K562 (cell line): Measurements from ENCODE around the gene INCENP. TPM values are rescaled to one million over a fixed set of nuclear protein-coding genes. Genes with fewer than 3 reads are reported as not detected.
A peak's percentile ranks its signal among the peaks of the same experiment; 100 is the strongest.

Source experiments
- ARID2 ChIP-seq: fragments of 450-650 bp; IDR thresholded peaks from 2 replicates; pipeline ENCODE4 v1.6.1; 2017; ENCODE audit warnings: antibody characterized with exemption, mild to moderate bottlenecking
- BRF1 ChIP-seq: IDR thresholded peaks from 3 replicates; pipeline ENCODE4 v1.6.1; 2011; ENCODE audit warnings: borderline replicate concordance, mild to moderate bottlenecking; ENCODE audit not compliant: insufficient read length; ENCODE audit errors: extremely low read depth
- CC2D1A ChIP-seq: fragments of 450-650 bp; IDR thresholded peaks from 2 replicates; pipeline ENCODE4 v1.6.1; 2017; ENCODE audit warnings: mild to moderate bottlenecking
- CREM ChIP-seq: IDR thresholded peaks from 2 replicates; pipeline ENCODE4 v1.6.1; 2014; ENCODE audit warnings: antibody characterized with exemption, low read depth
- E2F8 ChIP-seq: fragments of 450-650 bp; IDR thresholded peaks from 2 replicates; pipeline ENCODE4 v1.7.1; 2018; ENCODE audit warnings: mild to moderate bottlenecking, low read depth; ENCODE audit not compliant: partially characterized antibody
- ELK1 ChIP-seq: sonication (generic); formaldehyde crosslinking; IDR thresholded peaks from 2 replicates; pipeline ENCODE4 v1.8.1; 2022; ENCODE audit warnings: missing genetic modification reagents
- FOSL1 ChIP-seq: fragments of 200-800 bp; sonication (Bioruptor generic); conservative IDR thresholded peaks from 2 replicates; pipeline ENCODE4 v1.6.1; 2016; ENCODE audit warnings: missing genetic modification characterization, missing compliant biosample characterization
- FOXJ2 ChIP-seq: fragments of 200-800 bp; sonication (Bioruptor generic); IDR thresholded peaks from 2 replicates; pipeline ENCODE4 v1.6.1; 2016; ENCODE audit warnings: missing genetic modification characterization, missing compliant biosample characterization
- KLF16 ChIP-seq: IDR thresholded peaks from 2 replicates; pipeline ENCODE4 v1.6.1; 2016; ENCODE audit warnings: antibody characterized with exemption
- NEUROD1 ChIP-seq: fragments of 150-350 bp; IDR thresholded peaks from 2 replicates; pipeline ENCODE4 v1.6.1; 2014; ENCODE audit warnings: borderline replicate concordance, low read length, low read depth; ENCODE audit not compliant: partially characterized antibody
- OTX1 ChIP-seq: fragments of 450-650 bp; formaldehyde crosslinking; IDR thresholded peaks from 2 replicates; pipeline ENCODE4 v1.4.0; 2022; ENCODE audit warnings: mild to moderate bottlenecking
- POLR2AphosphoS2 ChIP-seq: IDR thresholded peaks from 2 replicates; pipeline ENCODE4 v1.6.1; 2012; ENCODE audit warnings: low read length, improper control_type of control experiment
- RCOR1 ChIP-seq, 2 experiments: IDR thresholded peaks; 2 replicates each; pipeline ENCODE4 v1.6.1; 2012; ENCODE audit warnings: low read depth in 2 of 2, low read length in 2 of 2, borderline replicate concordance in 1 of 2, improper control_type of control experiment in 1 of 2
- TCF3 ChIP-seq: sonication (generic); formaldehyde crosslinking; IDR thresholded peaks from 2 replicates; pipeline ENCODE4 v1.4.0; 2020; ENCODE audit warnings: mild to moderate bottlenecking, missing genetic modification reagents
- ZNF707 ChIP-seq: fragments of 250-450 bp; sonication (Bioruptor Pico); conservative IDR thresholded peaks from 2 replicates; pipeline ENCODE4 v1.8.0; 2022; ENCODE audit warnings: inconsistent platforms, mild to moderate bottlenecking, moderate library complexity
- ZNF76 ChIP-seq: fragments of 250-450 bp; sonication (Bioruptor Pico); IDR thresholded peaks from 2 replicates; pipeline ENCODE4 v1.4.0; 2020; ENCODE audit warnings: mild to moderate bottlenecking, moderate library complexity, borderline replicate concordance
- polyA plus RNA-seq, 8 experiments: library from polyadenylated mRNA; depleted of rRNA in 4 of 8; stranded (reverse) in 5 of 8; unstranded in 3 of 8; fragments of >200 nt; fragmentation: Nextera tagmentation in 2 of 8; fragmentation: Illumina TruSeq in 1 of 8; extraction: Ambion mirVana in 2 of 8; extraction: Trizol in 1 of 8; gene quantifications; 2 replicates each; pipeline versions ENCODE4 v1.2.1 to v1.2.3, GENCODE V29; 2011 to 2014; ENCODE audit warnings: inconsistent platforms in 1 of 8, missing spikeins in 1 of 8
- total RNA-seq, 7 experiments: library from RNA; depleted of rRNA in 6 of 7; stranded (reverse); fragments of >200 nt in 6 of 7; fragmentation: Illumina TruSeq in 2 of 7; extraction: Trizol in 2 of 7; gene quantifications; 2 replicates each; pipeline versions ENCODE4 v1.2.1 to v1.2.3, GENCODE V29; 2011 to 2021; ENCODE audit warnings: low replicate concordance in 1 of 7
- TF ChIP-seq, protein P1 (sequence below), 2 experiments: IDR thresholded peaks in 1 of 2; conservative IDR thresholded peaks in 1 of 2; 2 replicates each; pipeline ENCODE4 v1.6.1; 2016; ENCODE audit warnings: low read depth in 2 of 2, mild to moderate bottlenecking in 1 of 2, missing compliant biosample characterization in 1 of 2, missing genetic modification characterization in 1 of 2, moderate library complexity in 1 of 2
- TF ChIP-seq, protein P2 (sequence below): sonication (generic); formaldehyde crosslinking; IDR thresholded peaks from 2 replicates; pipeline ENCODE4 v1.8.0; 2022; ENCODE audit warnings: mild to moderate bottlenecking, missing genetic modification reagents

The INCENP gene
- total and polyA plus RNA-seq, 9 of the 15 experiments (the other 6 are each of a cell fraction or from before 2014, with no cell fraction given) = 1.1 to 97.9 (median 28.2) TPM

- TF ChIP-seq, protein P1, sequence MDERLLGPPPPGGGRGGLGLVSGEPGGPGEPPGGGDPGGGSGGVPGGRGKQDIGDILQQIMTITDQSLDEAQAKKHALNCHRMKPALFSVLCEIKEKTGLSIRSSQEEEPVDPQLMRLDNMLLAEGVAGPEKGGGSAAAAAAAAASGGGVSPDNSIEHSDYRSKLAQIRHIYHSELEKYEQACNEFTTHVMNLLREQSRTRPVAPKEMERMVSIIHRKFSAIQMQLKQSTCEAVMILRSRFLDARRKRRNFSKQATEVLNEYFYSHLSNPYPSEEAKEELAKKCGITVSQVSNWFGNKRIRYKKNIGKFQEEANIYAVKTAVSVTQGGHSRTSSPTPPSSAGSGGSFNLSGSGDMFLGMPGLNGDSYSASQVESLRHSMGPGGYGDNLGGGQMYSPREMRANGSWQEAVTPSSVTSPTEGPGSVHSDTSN (CRISPR knock-in tag; IDR thresholded peaks at IDR 0.05; ENCODE audit: low read depth) = no peak
- TF ChIP-seq, protein P1 (tag; conservative IDR thresholded peaks at IDR 0.05; ENCODE audit: low read depth) = no peak
- TF ChIP-seq ZNF707 (CRISPR knock-in tag) = no peak
- TF ChIP-seq CC2D1A = peak; percentile 89
- TF ChIP-seq, protein P2, sequence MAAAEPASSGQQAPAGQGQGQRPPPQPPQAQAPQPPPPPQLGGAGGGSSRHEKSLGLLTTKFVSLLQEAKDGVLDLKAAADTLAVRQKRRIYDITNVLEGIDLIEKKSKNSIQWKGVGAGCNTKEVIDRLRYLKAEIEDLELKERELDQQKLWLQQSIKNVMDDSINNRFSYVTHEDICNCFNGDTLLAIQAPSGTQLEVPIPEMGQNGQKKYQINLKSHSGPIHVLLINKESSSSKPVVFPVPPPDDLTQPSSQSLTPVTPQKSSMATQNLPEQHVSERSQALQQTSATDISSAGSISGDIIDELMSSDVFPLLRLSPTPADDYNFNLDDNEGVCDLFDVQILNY (CRISPR knock-in tag) = peak; percentile 84; the same call in 1 of the 2 replicates
- TF ChIP-seq CREM = peak; percentile 49; the same call in 1 of the 2 replicates
- 0 out of 2 replicates have a peak, but pooled peaks have one; percentile 52 for TF ChIP-seq ARID2
- no peak for TF ChIP-seq NEUROD1
- TF ChIP-seq KLF16 = no peak
- TF ChIP-seq FOSL1 (tag) = peak; percentile 54; the same call in 1 of the 2 replicates
- no peak for TF ChIP-seq OTX1 (CRISPR knock-in tag)
- TF ChIP-seq ELK1 = no peak
- peak in 1 of 2 experiments; percentile 60; a peak in 1 of 4 replicates for TF ChIP-seq RCOR1 (IDR thresholded peaks at IDR 0.05; ENCODE audit: borderline replicate concordance in 1 of 2, low read depth in 2 of 2, low read length in 2 of 2)
- TF ChIP-seq POLR2AphosphoS2 = no peak
- no peak for TF ChIP-seq FOXJ2 (tag)
- TF ChIP-seq BRF1 = no peak
- peak; percentile 69 for TF ChIP-seq E2F8
- peak; percentile 42 for TF ChIP-seq TCF3
- TF ChIP-seq ZNF76 = no peak
These were observed 42.2 kb upstream of the INCENP start (continued) for GRCh38 chr11:62081378-62082291.
